ENCODE results near the gene RNU6-9. TPM values are rescaled to one million over a fixed set of nuclear protein-coding genes. Genes with fewer than 3 reads are reported as not detected.

Gene RNU6-9
- total and polyA plus RNA-seq, 2 of the 13 experiments (the other 11 are each of a cell fraction or from before 2014, with no cell fraction given), result under 0.01 TPM; not detected in 1

DNA sequence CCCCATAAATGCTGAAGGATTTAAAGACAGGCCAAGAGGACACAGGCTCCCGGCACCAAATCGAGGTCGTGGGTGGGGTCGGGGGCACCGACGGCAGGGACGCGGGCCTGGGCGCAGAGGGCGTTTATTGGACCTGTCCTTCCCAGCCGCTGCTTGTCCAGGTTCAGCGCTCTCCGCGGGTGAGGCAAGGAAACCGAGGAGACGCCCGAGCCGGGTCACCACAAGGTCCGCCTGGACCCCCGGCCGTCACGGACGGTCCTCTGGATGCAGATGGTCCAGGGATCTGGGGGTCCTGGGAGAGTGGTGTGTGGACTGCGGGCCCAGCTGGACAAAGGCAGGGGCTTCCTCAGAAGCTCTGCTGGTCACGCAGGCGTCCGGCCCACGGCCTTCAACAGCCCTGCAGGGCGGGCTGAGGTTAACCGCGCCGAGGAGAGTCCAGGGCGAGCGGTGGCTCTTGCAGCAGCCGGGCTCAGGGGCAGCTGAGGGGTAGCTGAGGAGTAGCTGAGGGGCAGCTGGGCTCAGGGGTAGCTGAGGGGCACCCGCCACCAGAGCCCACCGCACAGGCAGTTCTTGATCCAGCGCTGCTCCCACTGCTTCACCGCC, 25.3 kb upstream of the RNU6-9 start:
- TF ChIP-seq SRSF1 (optimal IDR thresholded peaks at IDR 0.05; ENCODE audit: low read depth, low read length) (peak; percentile 10), ZSCAN22 (CRISPR knock-in tag; IDR thresholded peaks at IDR 0.05) (no peak), KAT2B (IDR thresholded peaks at IDR 0.05; ENCODE audit: borderline replicate concordance, low read depth, low read length) (no peak), SP2 (CRISPR knock-in tag; IDR thresholded peaks at IDR 0.05) (no peak), MIER3 (CRISPR knock-in tag; IDR thresholded peaks at IDR 0.05; ENCODE audit: borderline replicate concordance) (no peak), HNRNPLL (IDR thresholded peaks at IDR 0.05; ENCODE audit: low read depth, low read length, poor library complexity, severe bottlenecking) (peak; percentile 14), TRIM24 (CRISPR knock-in tag; IDR thresholded peaks at IDR 0.05) (no peak), AGO1 (IDR thresholded peaks at IDR 0.05; ENCODE audit: low read depth, low read length, poor library complexity, severe bottlenecking) (peak; percentile 80), ZNF121 (CRISPR knock-in tag; IDR thresholded peaks at IDR 0.05) (no peak), AGO2 (optimal IDR thresholded peaks at IDR 0.05; ENCODE audit: low read depth, low read length) (peak; percentile 23)
- FAIRE-seq, result no peak
- no peak overlapping the region for H2AFZ ChIP-seq (ENCODE audit: low read length)
- no peak for DNase-seq (ENCODE audit: low spot score)
- no peaks in the 10 kb centered on the region for H3K79me2 ChIP-seq (ENCODE audit: insufficient read depth, low read length)
- 97% methylated on average over 20 of the region's 39 CpGs for WGBS (ENCODE audit: low lambda C conversion rate)
- H3K4me1 ChIP-seq (ENCODE audit: insufficient read depth, low read length), result no peaks in the 10 kb centered on the region
- ChIA-PET POLR2A (no interaction called here), CTCF (ENCODE audit: low intra/inter-chr PET ratio, low total read pairs) (no interaction called here)
- ATAC-seq, result no peak
- H3K9ac ChIP-seq (ENCODE audit: insufficient read depth, low read depth, low read length), result no peak overlapping the region
- no peaks in the 10 kb centered on the region for H3K9me3 ChIP-seq (ENCODE audit: low read length)
- H3K4me2 ChIP-seq (ENCODE audit: low read depth, low read length), result no peak overlapping the region
- no TSS peak for BruUV-seq (replicated peaks)
- intact Hi-C loops (cut with micrococcal nuclease; ENCODE audit: unreplicated experiment) (no loop called here), in situ Hi-C loops (cut with HindIII; ENCODE audit: extremely low pct_ligation_motif_present, low pct_unique_long_range_greater_than_20kb) (loop anchor here (10.0 kb wide), 1 partner anchor 117 kb away; the partner anchor contains the start of gene WDR18)
- H3K27me3 ChIP-seq (ENCODE audit: control insufficient read depth in 1 of 2, insufficient read depth in 2 of 2, low read length in 2 of 2), result no peaks in the 10 kb centered on the region
- H4K20me1 ChIP-seq (ENCODE audit: insufficient read depth, low read length), result no peaks in the 10 kb centered on the region
- H3K36me3 ChIP-seq (replicated peaks in 1 of 2; ENCODE audit: control insufficient read depth in 1 of 2, insufficient read depth in 2 of 2, low read length in 2 of 2), result peaks cover 3 to 12% of the 10 kb centered on the region in 2 experiments; a peak in 2 of 5 replicates
- no peak overlapping the region for H3K4me3 ChIP-seq (replicated peaks in 1 of 3; ENCODE audit: insufficient read depth in 1 of 3, low read depth in 2 of 3, low read length in 3 of 3)
- H3K27ac ChIP-seq (ENCODE audit: extremely low read length, insufficient read depth, low read length), result no peak overlapping the region

Measured in HepG2 (cell line).